GM13976 (cell line): ENCODE data around the gene AIMP1.
A peak's percentile ranks its signal among the peaks of the same experiment; 100 is the strongest.

Experiments
- DNase-seq: peaks from one replicate; pipeline ENCODE4 v3.0.0; 2012; ENCODE audit warnings: low spot score
- in situ Hi-C: fragments of 300-500 bp; cut with MboI; formaldehyde crosslinking; loops from one replicate; pipeline ENCODE4 v1.12.0; 2022; ENCODE audit warnings: low sequenced_read_pairs, mixed read lengths, inconsistent platforms; ENCODE audit not compliant: unreplicated experiment
- TF ChIP-seq, protein P1 (sequence below): IDR thresholded peaks from 2 replicates; pipeline ENCODE4 v1.5.1; 2012; ENCODE audit warnings: borderline replicate concordance, mild to moderate bottlenecking; ENCODE audit not compliant: insufficient read depth; ENCODE audit errors: extremely low read depth, missing control alignments, control extremely low read depth

The AIMP1 gene

DNA sequence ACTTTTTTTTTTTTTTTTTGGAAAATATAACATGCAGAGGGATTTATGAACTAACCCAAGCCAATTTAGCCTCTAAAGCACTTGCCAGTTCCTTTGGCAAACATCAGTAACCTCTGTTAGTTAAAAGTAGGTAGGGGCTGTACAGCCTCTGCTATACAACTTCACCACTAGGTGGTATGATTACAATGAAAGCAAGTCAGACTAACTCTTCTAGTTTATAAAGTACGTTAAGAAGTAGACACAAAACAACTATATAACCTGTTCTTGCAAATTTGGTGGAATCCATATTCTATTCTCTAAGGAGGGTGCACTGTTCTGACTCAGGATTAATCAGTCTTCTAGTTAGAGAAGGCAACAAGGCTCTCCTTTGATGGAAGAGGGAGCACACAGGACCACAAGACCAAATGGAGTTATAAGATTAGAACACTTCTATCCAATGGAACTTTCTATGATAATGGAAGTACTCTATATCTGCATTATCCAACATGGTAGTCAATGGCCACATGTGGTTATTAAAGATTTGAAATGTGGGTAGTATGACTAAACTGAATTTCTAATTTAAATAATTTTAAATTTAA is 12.8 kb downstream of the AIMP1 start:
- in situ Hi-C loops, result no loop called here
- no peak for DNase-seq
- TF ChIP-seq, protein P1, sequence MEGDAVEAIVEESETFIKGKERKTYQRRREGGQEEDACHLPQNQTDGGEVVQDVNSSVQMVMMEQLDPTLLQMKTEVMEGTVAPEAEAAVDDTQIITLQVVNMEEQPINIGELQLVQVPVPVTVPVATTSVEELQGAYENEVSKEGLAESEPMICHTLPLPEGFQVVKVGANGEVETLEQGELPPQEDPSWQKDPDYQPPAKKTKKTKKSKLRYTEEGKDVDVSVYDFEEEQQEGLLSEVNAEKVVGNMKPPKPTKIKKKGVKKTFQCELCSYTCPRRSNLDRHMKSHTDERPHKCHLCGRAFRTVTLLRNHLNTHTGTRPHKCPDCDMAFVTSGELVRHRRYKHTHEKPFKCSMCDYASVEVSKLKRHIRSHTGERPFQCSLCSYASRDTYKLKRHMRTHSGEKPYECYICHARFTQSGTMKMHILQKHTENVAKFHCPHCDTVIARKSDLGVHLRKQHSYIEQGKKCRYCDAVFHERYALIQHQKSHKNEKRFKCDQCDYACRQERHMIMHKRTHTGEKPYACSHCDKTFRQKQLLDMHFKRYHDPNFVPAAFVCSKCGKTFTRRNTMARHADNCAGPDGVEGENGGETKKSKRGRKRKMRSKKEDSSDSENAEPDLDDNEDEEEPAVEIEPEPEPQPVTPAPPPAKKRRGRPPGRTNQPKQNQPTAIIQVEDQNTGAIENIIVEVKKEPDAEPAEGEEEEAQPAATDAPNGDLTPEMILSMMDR, result peak; percentile 25

DNA sequence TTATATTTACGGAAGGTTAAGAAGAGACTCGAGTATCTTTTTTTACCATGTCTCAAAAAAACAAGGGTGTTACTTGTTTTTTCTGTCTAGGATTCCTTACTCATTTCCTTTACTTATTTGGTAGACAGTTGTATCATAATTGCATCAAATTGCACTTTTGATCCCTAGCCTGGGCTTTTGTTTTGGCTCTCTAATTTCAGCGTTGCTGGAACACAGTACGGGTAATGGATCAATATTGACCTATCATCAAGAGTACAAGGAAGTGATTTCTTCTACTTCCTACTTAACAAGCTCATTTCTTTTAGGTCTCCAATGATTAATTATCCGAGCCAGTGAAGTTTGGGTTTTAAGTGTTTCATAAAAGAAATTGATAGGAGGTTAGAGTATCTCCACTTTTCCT is 16.8 kb downstream of the AIMP1 start:
- in situ Hi-C loops, result no loop called here
- TF ChIP-seq, protein P1, result no peak
- DNase-seq, result no peak

DNA sequence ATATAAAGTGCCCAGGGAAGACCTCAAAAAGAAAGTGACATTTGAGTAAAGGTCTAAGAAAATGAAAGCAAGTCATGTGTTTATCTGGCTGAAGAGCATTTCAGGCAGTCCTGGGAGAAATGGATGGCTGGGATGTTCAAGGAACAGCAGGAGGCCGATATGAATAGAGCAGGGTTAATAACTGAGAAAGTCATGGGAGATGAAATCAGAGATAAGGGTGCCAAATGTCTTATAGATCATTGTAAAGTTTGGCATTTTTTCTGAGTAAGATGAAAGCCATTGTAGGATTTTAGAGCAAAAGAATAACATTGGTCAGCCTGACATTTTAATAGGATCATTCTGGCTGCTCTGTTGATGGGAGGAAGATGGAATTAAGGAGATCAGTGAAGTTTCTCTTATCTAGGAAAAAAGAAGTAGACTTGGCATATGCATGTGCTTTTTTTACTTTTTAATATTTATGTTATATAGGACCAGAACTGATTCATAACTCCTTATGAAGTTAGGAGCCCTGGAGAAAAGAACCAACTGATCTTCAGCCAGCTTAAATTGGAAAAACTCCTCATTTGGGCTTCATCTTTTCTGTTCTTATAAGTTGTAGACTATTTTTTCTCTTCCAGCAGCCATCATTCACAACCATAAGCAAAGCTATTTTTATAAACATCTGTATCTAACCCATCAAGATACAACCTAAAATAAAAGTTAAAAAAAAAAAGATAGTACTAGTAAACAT is 18.6 kb downstream of the AIMP1 start:
- TF ChIP-seq, protein P1, result no peak
- DNase-seq, result no peak
- in situ Hi-C loops, result no loop called here

DNA sequence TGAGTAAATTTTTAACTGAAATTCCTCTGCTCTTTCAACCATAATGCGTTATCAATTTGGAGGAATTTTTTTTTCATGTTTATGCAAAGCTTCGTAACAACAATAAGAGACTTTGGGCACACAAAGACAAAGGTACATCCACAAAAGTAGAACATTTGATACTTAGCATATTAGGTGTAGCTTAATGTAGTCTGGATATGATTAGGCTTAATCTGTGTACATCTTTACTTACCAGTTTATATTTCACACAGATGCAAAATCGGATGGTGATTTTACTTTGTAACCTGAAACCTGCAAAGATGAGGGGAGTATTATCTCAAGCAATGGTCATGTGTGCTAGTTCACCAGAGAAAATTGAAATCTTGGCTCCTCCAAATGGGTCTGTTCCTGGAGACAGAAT is 20.3 kb downstream of the AIMP1 start:
- TF ChIP-seq, protein P1, result no peak
- in situ Hi-C loops, result no loop called here
- DNase-seq, result no peak

DNA sequence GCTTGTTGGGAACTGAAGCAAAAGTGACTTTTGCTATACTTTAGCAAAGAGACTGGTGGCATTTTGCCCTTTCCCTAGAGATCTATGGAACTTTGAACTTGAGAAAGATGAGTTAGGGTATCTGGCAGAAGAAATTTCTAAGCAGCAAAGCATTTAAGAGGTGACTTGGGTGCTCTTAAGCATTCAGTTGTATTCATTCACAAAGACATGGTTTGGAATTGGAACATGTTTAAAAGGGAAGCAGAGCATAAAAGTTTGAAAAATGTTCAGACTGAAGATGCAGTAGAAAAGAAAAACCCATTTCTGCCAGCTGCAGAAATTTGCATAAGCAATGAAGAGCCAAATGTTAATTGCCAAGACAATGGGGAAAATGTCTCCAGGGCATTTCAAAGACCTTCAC is 21.6 kb downstream of the AIMP1 start:
- in situ Hi-C loops, result no loop called here
- TF ChIP-seq, protein P1, result no peak
- DNase-seq, result no peak

DNA sequence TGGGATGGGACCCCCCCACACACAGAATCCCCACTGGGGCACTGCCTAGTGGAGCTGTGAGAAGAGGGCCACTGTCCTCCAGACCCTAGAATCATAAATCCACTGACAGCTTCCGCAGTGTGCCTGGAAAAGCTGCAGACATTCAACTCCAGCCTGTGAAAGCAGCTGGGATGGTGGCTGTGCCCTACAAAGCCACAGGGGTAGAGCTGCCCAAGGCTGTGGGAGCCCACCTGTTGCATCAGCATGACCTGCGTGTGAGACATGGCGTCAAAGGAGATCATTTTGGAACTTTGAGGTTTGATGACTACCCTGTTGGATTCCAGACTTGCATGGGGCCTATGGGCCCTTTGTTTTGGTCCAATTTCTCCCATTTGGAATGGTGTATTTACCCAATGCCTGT is 22.3 kb downstream of the AIMP1 start:
- no peak for DNase-seq
- TF ChIP-seq, protein P1, result no peak
- in situ Hi-C loops, result no loop called here

DNA sequence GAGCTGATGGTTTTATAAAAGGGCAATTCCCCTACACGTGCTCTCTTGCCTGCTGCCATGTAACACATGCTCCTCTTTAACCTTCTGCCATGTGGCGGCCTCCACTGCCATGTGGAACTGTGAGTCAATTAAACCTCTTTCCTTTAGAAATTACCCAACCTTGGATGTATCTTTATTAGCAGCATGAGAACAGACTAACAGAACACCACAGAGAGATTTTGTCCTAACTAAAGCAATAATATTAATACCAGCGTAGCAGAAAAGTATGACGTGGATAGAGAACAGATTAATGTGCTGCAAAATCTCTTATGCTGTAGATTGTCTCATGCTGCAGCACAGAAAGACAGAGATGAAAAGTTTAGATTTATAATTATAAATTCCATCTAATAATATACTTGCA is 23.1 kb downstream of the AIMP1 start:
- TF ChIP-seq, protein P1, result no peak
- in situ Hi-C loops, result no loop called here
- no peak for DNase-seq
